COR-L47 (cell line): ENCODE results near the gene ADAM12.
"Not testable (repeated sequence)": the region's sequence is repeated elsewhere in the genome, so short reads cannot be mapped to it uniquely, and the experiment has no call there.

Experiments
- DNase-seq: peaks from one replicate; lab custom pipeline; 2025; lab: John Stamatoyannopoulos, UW

Gene ADAM12

GRCh38 chr10:126262233-126262838 lies 125.9 kb downstream of the ADAM12 start:
- no peak for DNase-seq

GRCh38 chr10:126259760-126260479 lies 128.4 kb downstream of the ADAM12 start:
- DNase-seq = no peak

DNA sequence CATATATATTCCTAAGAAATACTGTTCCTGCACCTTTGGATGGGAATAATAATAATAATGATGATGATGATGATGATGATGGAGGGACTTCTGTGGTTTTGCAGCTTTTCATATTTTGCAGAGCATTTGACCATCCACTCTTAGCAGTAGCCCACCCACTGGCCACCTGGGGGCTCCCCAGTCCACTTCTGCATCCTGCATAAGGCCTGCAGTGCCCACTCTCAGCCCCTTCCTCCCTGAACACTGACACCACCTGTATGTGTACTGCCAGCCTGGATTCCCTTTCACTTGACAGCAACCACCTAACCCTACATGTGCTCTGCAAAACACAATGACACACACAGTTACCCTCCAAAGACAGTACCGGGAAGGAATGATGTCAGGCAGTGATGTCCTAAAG lies 131.4 kb downstream of the ADAM12 start:
- DNase-seq = no peak

GRCh38 chr10:126255313-126255712 lies 133.0 kb downstream of the ADAM12 start:
- no peak for DNase-seq

- DNase-seq = no peak
Measured at GRCh38 chr10:126253611-126253998, 134.7 kb downstream of the ADAM12 start.

DNA sequence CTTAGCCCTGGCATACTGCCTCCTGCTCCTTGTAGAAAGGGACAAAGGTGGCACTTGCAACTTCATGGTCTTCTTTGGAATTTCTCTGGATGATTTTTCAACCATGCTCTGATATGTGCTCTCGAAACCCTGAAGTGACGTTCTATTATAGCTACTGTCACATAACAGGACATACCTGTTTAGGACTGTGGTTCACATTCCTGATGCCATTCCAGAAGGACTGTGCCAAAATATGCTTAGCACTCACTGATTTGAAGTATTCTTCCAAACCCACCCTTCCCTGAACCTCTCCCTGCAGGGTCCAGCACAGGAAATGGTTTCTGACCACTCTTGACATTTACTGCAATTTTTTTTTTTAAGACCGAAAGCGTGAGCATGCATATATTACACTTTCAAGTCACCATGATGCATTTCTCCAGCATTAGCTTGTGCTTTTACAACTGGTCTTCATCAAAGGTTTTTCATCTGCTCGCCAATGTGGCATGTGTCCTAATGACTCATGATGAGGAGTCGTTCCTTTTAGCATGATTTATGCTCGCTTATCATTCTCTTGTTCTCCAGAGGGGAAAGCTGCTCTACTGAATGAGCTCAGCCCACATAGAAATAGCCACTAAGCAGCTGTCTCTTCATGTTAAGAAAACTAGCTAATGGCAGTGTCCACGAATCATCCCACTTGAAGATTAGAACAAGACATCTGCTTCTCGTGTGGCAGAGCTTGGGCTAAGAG lies 135.2 kb downstream of the ADAM12 start:
- DNase-seq = no peak

GRCh38 chr10:126251778-126252407 lies 136.4 kb downstream of the ADAM12 start:
- DNase-seq = no peak

GRCh38 chr10:126250527-126251310 lies 137.6 kb downstream of the ADAM12 start:
- DNase-seq = no peak

DNA sequence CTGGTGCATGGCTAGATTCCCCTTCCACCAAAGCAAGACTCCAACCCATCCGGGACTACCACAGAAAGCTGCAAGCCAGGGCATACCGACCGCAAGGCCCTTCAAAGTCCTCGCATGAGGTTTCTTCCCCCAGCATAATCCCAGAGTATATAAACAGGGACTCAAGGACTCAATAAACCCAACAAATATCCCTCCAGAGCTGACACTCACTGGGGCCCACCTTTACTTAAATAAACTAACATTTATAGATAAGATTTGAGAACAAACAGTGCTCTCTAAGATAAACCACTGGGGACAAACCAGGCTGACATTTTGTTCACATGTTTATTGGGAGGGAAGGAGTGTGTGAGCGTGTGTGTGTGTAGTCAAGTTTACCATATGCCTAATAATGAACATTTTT lies 138.2 kb downstream of the ADAM12 start:
- DNase-seq = no peak

DNA sequence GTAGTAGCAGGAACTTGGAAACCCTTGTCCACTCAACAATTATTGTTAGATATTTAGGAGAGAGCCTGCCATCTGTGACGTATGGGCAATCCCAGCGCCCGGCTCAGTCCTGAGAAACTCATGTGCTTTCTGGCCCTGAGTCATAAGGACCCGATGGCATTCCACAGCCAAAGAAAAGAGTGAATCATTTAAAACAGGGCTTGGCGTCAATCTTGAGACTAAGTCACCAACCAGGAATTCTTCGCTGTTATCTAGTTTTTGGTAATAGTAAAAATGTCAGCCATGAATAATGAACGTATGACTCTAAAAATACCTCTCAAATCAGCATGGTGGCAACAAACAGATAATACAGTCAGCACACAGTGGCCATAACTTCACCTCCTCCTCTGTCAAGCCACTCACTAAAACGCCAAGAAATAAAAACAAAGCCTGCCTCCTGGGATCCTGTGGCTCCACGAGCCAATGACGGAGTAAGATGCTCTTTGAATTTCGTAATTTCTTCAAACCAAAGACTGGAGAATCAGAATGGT lies 140.8 kb downstream of the ADAM12 start:
- DNase-seq = no peak

DNA sequence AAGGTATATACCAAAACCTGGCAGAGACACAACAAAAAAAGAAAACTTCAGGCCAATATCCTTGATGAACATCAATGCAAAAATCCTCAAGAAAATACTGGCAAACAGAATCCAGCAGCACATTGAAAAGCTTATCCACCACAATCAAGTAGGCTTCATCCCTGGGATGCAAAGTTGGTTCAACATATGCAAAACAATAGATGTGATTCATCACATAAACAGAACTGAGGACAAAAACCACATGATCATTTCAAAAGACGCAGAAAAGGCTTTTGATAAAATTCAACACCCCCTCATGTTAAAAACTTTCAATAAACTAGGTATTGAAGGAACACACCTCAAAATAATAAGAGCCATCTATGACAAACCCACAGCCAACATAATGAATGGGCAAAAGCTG lies 141.9 kb downstream of the ADAM12 start:
- DNase-seq = not testable (repeated sequence)

DNA sequence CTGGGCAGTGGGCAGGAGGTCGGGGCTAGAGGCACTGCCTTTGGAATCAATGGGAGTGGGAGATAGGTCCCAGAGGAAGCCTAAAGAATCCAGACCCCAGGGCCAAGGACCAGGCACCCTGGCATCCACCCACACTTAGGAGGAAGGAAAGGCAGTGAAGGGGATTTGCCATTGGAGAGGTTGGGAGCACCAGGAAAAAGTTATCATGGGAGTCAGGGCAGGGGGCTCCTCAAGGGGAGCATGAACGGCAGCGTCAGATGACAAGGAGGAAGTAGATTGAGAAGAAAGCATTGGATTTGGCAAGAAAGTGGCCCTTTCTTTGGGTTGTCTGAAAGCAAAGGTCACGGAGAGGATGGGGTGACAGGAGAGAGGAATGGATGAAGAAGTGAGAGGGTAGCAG lies 142.8 kb downstream of the ADAM12 start:
- DNase-seq = no peak

- DNase-seq = no peak
Measured at GRCh38 chr10:126243971-126244370, 144.3 kb downstream of the ADAM12 start.

- DNase-seq = no peak
Measured at GRCh38 chr10:126243306-126243705, 145.0 kb downstream of the ADAM12 start.

DNA sequence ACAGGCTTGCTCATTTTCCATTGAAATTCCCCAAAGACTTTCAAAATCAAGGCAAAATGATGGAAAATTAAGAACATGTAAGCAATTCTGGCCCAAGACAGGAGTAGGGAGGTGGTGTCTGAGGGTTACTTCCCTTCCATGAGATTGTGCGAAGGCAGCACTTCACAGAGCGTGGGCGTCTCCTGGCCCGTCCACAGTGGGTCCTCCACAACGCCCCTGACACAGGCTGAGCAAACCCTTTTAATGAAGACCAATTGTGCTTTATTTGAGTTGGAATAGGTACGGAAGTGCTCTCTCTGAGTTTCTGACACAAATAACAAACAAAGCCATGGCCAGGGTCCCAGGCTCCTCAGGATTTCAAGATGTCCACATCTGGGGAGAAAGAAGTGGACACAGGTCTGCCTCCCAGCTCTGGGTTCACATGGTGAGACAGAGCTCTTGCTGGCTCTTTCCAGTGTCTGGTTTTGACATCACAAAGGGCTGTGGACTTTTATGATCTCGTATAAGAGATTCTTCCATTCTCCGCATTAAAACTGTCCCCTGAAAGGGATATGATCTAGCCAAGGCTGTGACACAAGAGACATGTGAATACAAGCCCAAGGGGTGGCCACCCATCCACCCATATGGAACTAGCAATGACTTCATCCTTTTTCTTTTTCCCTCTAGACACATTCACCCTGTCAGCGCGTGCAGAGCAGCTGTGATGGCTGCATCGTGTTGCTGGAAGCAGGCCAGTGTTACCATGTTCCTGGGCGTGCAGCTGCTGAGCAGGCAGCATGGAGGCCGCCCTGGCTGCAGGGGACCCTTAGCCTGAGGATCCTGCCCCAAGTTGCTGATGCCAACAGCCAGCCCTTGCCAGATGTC lies 145.6 kb downstream of the ADAM12 start:
- no peak for DNase-seq

DNA sequence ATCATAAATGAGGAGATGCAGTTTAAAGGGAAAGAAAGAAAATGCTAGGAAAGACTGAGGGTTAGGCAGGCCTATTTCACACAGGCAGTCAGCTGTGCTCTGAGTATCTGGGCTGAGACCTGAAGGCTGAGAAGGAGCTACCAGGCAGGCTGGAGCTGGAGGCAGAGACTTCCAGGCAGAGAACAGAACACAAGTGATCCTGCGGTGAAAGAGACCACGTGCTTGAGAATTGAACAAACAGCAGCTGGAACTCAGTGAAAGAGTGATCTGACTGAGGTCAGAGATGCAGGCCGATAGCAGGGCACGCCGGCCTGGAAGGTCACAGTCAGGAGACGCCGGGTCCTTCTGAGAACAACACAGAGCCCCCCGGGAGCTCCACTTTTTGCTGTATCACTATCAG lies 147.8 kb downstream of the ADAM12 start:
- DNase-seq = no peak

- no peak for DNase-seq
Measured at GRCh38 chr10:126239844-126240243, 148.4 kb downstream of the ADAM12 start.

DNA sequence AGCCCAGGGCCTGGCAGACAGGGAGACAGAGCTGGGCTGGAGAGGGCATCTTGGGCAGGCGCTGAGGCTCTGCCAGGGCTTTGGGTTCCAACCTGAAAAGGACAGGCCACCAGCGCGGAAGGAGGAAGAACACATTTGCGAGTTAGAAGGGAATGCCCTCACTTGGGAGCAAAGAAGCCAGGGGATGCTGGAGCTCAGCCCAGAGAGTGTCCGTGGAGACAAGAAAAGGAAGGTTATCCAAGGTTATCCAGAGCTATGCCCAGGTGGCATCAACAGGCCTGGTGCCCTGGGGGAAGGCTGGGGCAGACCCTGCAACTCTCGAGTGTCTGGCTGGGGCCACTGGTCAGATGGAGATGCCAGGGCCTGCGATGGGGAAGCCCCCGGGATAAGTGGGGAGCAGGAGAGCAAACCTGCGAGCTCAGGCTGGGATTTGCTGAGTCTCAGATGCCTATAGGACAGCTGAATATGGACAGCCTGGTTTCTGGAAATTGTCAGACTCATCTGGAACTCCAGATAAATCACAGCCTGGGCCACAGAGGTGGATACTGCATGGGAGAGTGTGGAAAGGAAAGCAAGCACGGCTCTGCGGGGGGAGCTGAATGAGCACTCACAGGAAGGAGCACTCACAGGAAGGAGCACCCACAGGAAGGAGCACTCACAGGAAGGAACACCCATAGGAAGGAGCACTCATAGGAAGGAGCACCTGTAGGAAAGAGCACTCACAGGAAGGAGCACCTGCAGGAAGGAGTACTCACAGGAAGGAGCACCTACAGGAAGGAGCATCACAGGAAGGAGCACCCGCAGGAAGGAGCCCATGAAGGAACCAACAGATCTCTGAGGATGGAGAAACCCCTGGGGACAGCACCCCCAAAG lies 152.1 kb downstream of the ADAM12 start:
- DNase-seq = no peak

DNA sequence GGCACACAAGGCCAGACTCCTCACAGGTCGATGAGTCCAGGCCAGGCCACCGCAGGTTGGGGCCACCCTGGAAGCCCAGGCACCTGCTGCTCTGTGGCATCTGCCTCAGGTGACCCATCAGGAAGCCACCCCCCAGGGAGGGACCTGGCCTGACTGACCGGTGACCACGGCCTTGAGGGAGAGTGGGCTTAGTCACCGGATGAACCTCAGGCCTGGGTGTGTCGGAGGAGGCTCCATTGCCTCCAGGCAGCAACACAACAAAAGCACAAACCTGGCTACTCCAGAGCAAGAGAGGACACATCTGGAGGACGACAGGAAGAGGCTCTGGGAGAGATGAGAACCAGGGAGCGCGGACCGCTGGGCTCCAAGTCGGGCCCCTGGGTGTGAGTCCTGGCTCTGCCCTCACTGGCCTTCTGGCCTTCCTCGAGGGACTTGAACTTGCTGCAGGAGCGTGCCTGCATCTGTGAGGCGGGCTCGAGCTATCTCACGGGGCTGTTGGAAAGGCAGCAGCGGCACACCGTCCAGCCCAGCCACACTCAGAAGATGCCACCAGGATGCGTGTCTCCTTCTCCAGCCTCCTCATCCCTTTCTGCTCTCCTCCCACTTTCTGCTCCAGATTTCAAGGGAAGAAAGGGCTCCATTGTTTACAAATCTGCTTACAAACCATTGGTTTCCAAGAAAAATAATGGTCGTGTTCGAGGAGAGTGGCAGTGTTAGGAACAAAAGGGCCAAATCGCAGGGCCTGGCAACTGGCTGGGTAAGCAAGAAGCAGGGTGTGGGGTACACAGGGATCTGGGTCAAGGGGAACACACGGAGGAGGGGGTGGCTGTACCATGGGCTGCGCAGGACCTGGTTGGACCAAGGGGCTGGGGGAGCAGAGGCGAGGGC lies 152.9 kb downstream of the ADAM12 start:
- no peak for DNase-seq
